Measurements from ENCODE around the gene PNKP.

The PNKP gene

GRCh38 chr19:49863254-49863934 is 4.0 kb downstream of the PNKP start:
- DNase-seq (ENCODE audit: low read depth, low spot score), result no peak
- no peak overlapping the region for H3K4me3 ChIP-seq (ENCODE audit: low read depth, low read length)
- in situ Hi-C loops (cut with HindIII; ENCODE audit: low sequenced_read_pairs), result no loop called here
- TF ChIP-seq CTCF (IDR thresholded peaks at IDR 0.05; ENCODE audit: low read depth, low read length), result no peak

- no peak overlapping the region for H3K4me3 ChIP-seq (ENCODE audit: low read depth, low read length)
- in situ Hi-C loops (cut with HindIII; ENCODE audit: low sequenced_read_pairs), result no loop called here
- DNase-seq (ENCODE audit: low read depth, low spot score), result no peak
- TF ChIP-seq CTCF (IDR thresholded peaks at IDR 0.05; ENCODE audit: low read depth, low read length), result peak; percentile 31
Measured at GRCh38 chr19:49862391-49863253, 4.8 kb downstream of the PNKP start.

GRCh38 chr19:49861541-49862378 is 5.6 kb downstream of the PNKP start:
- TF ChIP-seq CTCF (IDR thresholded peaks at IDR 0.05; ENCODE audit: low read depth, low read length), result no peak
- H3K4me3 ChIP-seq (ENCODE audit: low read depth, low read length), result no peak overlapping the region
- DNase-seq (ENCODE audit: low read depth, low spot score), result no peak
- in situ Hi-C loops (cut with HindIII; ENCODE audit: low sequenced_read_pairs), result no loop called here

- H3K4me3 ChIP-seq (ENCODE audit: low read depth, low read length), result no peak overlapping the region
- no peak for TF ChIP-seq CTCF (IDR thresholded peaks at IDR 0.05; ENCODE audit: low read depth, low read length)
- in situ Hi-C loops (cut with HindIII; ENCODE audit: low sequenced_read_pairs), result no loop called here
- DNase-seq (ENCODE audit: low read depth, low spot score), result no peak
Measured at GRCh38 chr19:49861107-49861506, 6.3 kb downstream of the PNKP start.

- DNase-seq (ENCODE audit: low read depth, low spot score), result no peak
- in situ Hi-C loops (cut with HindIII; ENCODE audit: low sequenced_read_pairs), result no loop called here
- no peak for TF ChIP-seq CTCF (IDR thresholded peaks at IDR 0.05; ENCODE audit: low read depth, low read length)
- H3K4me3 ChIP-seq (ENCODE audit: low read depth, low read length), result no peak overlapping the region
Measured at GRCh38 chr19:49860336-49861102, 6.9 kb downstream of the PNKP start.

All from astrocyte of the spinal cord (primary cell).